Measurements from ENCODE around the gene DLG3.

DNA sequence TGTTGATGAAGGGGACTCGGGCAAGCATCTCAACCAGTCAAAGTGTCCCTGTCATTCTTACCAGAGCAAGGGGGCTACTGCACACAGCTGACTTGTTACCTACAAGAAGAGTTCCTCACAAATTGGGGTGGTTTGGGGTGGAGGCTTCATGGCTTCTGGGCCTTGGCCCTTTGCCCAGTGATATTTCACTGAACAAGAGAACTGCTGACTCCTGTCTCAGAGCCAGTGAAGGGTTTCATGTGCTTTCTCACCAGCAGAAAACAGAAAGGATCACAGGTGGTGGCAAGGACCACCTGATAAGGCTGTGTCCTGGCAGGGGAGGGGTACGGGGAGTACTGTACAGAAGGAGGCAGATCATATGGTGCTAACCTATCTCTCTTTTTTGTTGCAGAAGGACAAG lies 53.5 kb downstream of the DLG3 start:
- TF ChIP-seq POLR2AphosphoS5 (IDR thresholded peaks at IDR 0.05), result no peak
- TF ChIP-seq CTCF (IDR thresholded peaks at IDR 0.05), result no peak
- TF ChIP-seq POLR2A (IDR thresholded peaks at IDR 0.05), result no peak
